Body of pancreas (tissue), 4 donors: ENCODE measurements around the gene DRICH1.

Experiments
- CTCF ChIP-seq, 7 experiments: fragments of 450-650 bp in 4 of 7; fragments of 200-600 bp in 3 of 7; sonication (generic) in 3 of 7; IDR thresholded peaks; one replicate each; pipeline ENCODE4 v1.5.1; 2016 to 2019; ENCODE audit warnings: antibody characterized with exemption in 7 of 7
- POLR2A ChIP-seq, 3 donors: fragments of 450-650 bp; IDR thresholded peaks; one replicate each; pipeline ENCODE4 v1.6.1; 2016; ENCODE audit warnings: antibody characterized with exemption in 3 of 3, mild to moderate bottlenecking in 2 of 3

GRCh38 chr22:23678133-23678532, 46.0 kb upstream of the DRICH1 start:
- TF ChIP-seq CTCF (IDR thresholded peaks at IDR 0.05) (no peak), POLR2A (IDR thresholded peaks at IDR 0.05) (no peak)
